HepG2 (cell line): ENCODE results near the gene ISCA1. TPM values are rescaled to one million over a fixed set of nuclear protein-coding genes. Genes with fewer than 3 reads are reported as not detected.

Experiments
- FOSL2 ChIP-seq: sonication (generic); formaldehyde crosslinking; IDR thresholded peaks from 2 replicates; pipeline ENCODE4 v1.4.0; 2020; ENCODE audit warnings: missing genetic modification reagents
- FOXA1 ChIP-seq, 2 experiments: fragments of 450-650 bp in 1 of 2; sonication (generic) in 1 of 2; formaldehyde crosslinking in 1 of 2; IDR thresholded peaks; 2 replicates each; pipeline versions ENCODE4 v1.4.0 to v1.6.1; 2016 to 2020; ENCODE audit warnings: missing genetic modification reagents in 1 of 2
- HNF4A ChIP-seq: sonication (generic); formaldehyde crosslinking; IDR thresholded peaks from 2 replicates; pipeline ENCODE4 v1.4.0; 2020; ENCODE audit warnings: missing genetic modification reagents
- MAFK ChIP-seq, 2 experiments: IDR thresholded peaks in 1 of 2; conservative IDR thresholded peaks in 1 of 2; 2 replicates each; pipeline ENCODE4 v1.6.1; 2011; ENCODE audit warnings: improper control_type of control experiment in 2 of 2, low read length in 2 of 2
- MEF2D ChIP-seq: sonication (generic); formaldehyde crosslinking; IDR thresholded peaks from 2 replicates; pipeline ENCODE4 v1.5.1; 2020; ENCODE audit warnings: mild to moderate bottlenecking, missing genetic modification reagents
- MEIS2 ChIP-seq: sonication (generic); formaldehyde crosslinking; IDR thresholded peaks from 2 replicates; pipeline ENCODE4 v1.9.0; 2021; ENCODE audit warnings: mild to moderate bottlenecking, missing genetic modification reagents
- MXD4 ChIP-seq: IDR thresholded peaks from 2 replicates; pipeline ENCODE4 v1.6.1; 2016; ENCODE audit warnings: mild to moderate bottlenecking, missing biosample characterization, missing genetic modification reagents
- RBM39 ChIP-seq: fragments of 200-400 bp; formaldehyde crosslinking; IDR thresholded peaks from one replicate; pipeline ENCODE4 v1.6.1; 2018; ENCODE audit warnings: antibody characterized with exemption, mild to moderate bottlenecking, low read depth, low read length; ENCODE audit not compliant: poor library complexity, severe bottlenecking
- STAG1 ChIP-seq: sonication (generic); formaldehyde crosslinking; IDR thresholded peaks from 2 replicates; pipeline ENCODE4 v1.4.0; 2020; ENCODE audit warnings: missing genetic modification reagents
- U2AF2 ChIP-seq: fragments of 200-400 bp; formaldehyde crosslinking; IDR thresholded peaks from 2 replicates; pipeline ENCODE4 v1.6.1; 2017; ENCODE audit warnings: low read depth, mild to moderate bottlenecking, low read length
- ZBTB7B ChIP-seq: sonication (generic); formaldehyde crosslinking; IDR thresholded peaks from 2 replicates; pipeline ENCODE4 v1.4.0; 2020; ENCODE audit warnings: missing genetic modification reagents
- ZNF432 ChIP-seq: sonication (generic); formaldehyde crosslinking; IDR thresholded peaks from 2 replicates; pipeline ENCODE4 v1.5.0; 2020; ENCODE audit warnings: missing genetic modification reagents, mild to moderate bottlenecking, borderline replicate concordance
- ZNF484 ChIP-seq: sonication (generic); formaldehyde crosslinking; IDR thresholded peaks from 2 replicates; pipeline ENCODE4 v1.5.1; 2020; ENCODE audit warnings: mild to moderate bottlenecking, low read depth, missing genetic modification reagents, borderline replicate concordance
- ZNF496 ChIP-seq: sonication (generic); formaldehyde crosslinking; IDR thresholded peaks from 2 replicates; pipeline ENCODE4 v1.8.1; 2023; ENCODE audit warnings: mild to moderate bottlenecking, moderate library complexity, missing genetic modification reagents; ENCODE audit not compliant: insufficient replicate concordance
- polyA plus RNA-seq, 8 experiments: library from polyadenylated mRNA; depleted of rRNA in 3 of 8; stranded (reverse) in 7 of 8; unstranded in 1 of 8; fragments of >200 nt; fragmentation: Illumina TruSeq in 4 of 8; extraction: Trizol in 4 of 8; gene quantifications; 2 replicates each; pipeline versions ENCODE4 v1.2.1 to v1.2.3, GENCODE V29; 2011 to 2016; ENCODE audit warnings: low read depth in 4 of 8, missing spikeins in 1 of 8, mixed read lengths in 1 of 8; ENCODE audit not compliant: insufficient read depth in 1 of 8
- total RNA-seq, 5 experiments: library from RNA; depleted of rRNA; stranded (reverse); fragments of >200 nt; fragmentation: Illumina TruSeq; extraction: Trizol; gene quantifications; 2 replicates each; pipeline ENCODE4 v1.2.3, GENCODE V29; 2016; ENCODE audit warnings: low read depth in 1 of 5
- TF ChIP-seq, protein P1 (sequence below): sonication (generic); formaldehyde crosslinking; IDR thresholded peaks from 2 replicates; pipeline ENCODE4 v1.4.0; 2020; ENCODE audit warnings: mild to moderate bottlenecking, missing genetic modification reagents
- TF ChIP-seq, protein P2 (sequence below): sonication (generic); formaldehyde crosslinking; IDR thresholded peaks from 2 replicates; pipeline ENCODE4 v1.5.1; 2020; ENCODE audit warnings: missing genetic modification reagents, mild to moderate bottlenecking, borderline replicate concordance
- TF ChIP-seq, protein P3 (sequence below): sonication (generic); formaldehyde crosslinking; IDR thresholded peaks from 2 replicates; pipeline ENCODE4 v1.8.1; 2023; ENCODE audit warnings: mild to moderate bottlenecking, missing genetic modification reagents
- TF ChIP-seq, protein P4 (sequence below): sonication (generic); formaldehyde crosslinking; IDR thresholded peaks from 2 replicates; pipeline ENCODE4 v1.5.0; 2020; ENCODE audit warnings: missing genetic modification reagents
- TF ChIP-seq, protein P5 (sequence below): sonication (generic); formaldehyde crosslinking; IDR thresholded peaks from 2 replicates; pipeline ENCODE4 v1.5.1; 2020; ENCODE audit warnings: missing genetic modification reagents, mild to moderate bottlenecking, borderline replicate concordance

The ISCA1 gene
- total and polyA plus RNA-seq, 2 of the 13 experiments (the other 11 are each of a cell fraction or from before 2014, with no cell fraction given) = 29.2 to 40.9 TPM

DNA sequence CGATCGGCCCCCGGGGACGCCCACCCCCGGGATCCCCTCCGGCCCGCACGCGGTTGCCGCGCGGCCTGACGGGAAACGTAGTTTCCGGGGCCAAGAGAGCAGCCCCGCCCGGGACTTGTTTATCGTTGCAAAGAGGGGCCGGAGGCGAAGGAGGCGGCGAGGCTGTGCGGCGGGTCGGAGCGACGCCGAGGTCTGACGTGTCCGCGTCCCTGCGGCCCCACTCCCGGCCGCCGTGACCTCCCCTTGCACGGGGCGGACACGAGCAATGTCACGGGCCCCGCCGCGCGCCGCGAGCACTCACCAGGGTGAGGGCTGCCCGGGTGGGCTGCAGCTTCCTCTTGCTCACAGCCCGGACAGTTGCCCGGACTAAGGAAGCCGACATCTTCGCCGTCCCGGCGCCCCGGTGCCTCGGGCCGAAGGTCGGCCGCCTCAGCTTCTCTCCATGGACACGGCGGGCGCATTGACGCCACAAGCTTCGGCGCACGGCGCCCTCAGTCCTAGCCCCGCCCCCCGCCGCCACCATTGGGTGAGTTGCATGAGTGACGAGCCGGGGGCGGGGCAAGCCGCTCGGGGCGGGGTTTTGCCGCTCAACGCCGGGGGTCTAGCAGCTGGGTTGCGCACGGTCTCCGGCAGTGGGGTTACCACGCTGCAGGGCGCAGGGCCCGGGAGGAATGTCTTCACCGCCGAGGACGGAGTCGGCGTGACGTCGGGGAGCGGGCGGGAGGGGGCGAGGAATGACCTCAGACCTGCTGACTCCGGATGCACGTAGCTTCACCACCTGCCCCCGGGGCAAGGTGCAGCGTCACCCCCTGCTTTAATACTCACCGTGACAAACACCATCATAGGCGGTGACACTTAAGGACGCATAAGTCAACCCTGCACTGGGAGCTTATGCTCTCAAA is at the start of gene ISCA1 (continued):
- TF ChIP-seq ZNF484 (no peak), MEF2D (CRISPR knock-in tag) (0 out of 2 replicates have a peak, but pooled peaks have one; percentile 22), MEIS2 (CRISPR knock-in tag) (peak; percentile 57), U2AF2 (no peak), ZNF432 (peak; percentile 78; the same call in 1 of the 2 replicates), RBM39 (peak; percentile 53), MXD4 (CRISPR knock-in tag) (peak; percentile 86; the same call in 1 of the 2 replicates), FOSL2 (CRISPR knock-in tag) (0 out of 2 replicates have a peak, but pooled peaks have one; percentile 5), ZBTB7B (CRISPR knock-in tag) (peak; percentile 65; the same call in 1 of the 2 replicates), MAFK (conservative IDR thresholded peaks at IDR 0.05 in 1 of 2, IDR thresholded peaks at IDR 0.05 in 1 of 2; ENCODE audit: low read length in 2 of 2) (no peak), ZNF496 (CRISPR knock-in tag) (no peak), HNF4A (CRISPR knock-in tag) (peak; percentile 28; the same call in 1 of the 2 replicates), FOXA1 (IDR thresholded peaks at IDR 0.05) (no peak), FOXA1 (CRISPR knock-in tag; IDR thresholded peaks at IDR 0.05) (peak; percentile 34; the same call in 1 of the 2 replicates), STAG1 (CRISPR knock-in tag) (no peak)
- TF ChIP-seq, protein P1, sequence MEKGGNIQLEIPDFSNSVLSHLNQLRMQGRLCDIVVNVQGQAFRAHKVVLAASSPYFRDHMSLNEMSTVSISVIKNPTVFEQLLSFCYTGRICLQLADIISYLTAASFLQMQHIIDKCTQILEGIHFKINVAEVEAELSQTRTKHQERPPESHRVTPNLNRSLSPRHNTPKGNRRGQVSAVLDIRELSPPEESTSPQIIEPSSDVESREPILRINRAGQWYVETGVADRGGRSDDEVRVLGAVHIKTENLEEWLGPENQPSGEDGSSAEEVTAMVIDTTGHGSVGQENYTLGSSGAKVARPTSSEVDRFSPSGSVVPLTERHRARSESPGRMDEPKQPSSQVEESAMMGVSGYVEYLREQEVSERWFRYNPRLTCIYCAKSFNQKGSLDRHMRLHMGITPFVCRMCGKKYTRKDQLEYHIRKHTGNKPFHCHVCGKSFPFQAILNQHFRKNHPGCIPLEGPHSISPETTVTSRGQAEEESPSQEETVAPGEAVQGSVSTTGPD (CRISPR knock-in tag) = no peak
- TF ChIP-seq, protein P2, sequence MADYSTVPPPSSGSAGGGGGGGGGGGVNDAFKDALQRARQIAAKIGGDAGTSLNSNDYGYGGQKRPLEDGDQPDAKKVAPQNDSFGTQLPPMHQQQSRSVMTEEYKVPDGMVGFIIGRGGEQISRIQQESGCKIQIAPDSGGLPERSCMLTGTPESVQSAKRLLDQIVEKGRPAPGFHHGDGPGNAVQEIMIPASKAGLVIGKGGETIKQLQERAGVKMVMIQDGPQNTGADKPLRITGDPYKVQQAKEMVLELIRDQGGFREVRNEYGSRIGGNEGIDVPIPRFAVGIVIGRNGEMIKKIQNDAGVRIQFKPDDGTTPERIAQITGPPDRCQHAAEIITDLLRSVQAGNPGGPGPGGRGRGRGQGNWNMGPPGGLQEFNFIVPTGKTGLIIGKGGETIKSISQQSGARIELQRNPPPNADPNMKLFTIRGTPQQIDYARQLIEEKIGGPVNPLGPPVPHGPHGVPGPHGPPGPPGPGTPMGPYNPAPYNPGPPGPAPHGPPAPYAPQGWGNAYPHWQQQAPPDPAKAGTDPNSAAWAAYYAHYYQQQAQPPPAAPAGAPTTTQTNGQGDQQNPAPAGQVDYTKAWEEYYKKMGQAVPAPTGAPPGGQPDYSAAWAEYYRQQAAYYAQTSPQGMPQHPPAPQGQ (CRISPR knock-in tag) = no peak
- TF ChIP-seq, protein P3, sequence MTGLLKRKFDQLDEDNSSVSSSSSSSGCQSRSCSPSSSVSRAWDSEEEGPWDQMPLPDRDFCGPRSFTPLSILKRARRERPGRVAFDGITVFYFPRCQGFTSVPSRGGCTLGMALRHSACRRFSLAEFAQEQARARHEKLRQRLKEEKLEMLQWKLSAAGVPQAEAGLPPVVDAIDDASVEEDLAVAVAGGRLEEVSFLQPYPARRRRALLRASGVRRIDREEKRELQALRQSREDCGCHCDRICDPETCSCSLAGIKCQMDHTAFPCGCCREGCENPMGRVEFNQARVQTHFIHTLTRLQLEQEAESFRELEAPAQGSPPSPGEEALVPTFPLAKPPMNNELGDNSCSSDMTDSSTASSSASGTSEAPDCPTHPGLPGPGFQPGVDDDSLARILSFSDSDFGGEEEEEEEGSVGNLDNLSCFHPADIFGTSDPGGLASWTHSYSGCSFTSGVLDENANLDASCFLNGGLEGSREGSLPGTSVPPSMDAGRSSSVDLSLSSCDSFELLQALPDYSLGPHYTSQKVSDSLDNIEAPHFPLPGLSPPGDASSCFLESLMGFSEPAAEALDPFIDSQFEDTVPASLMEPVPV = peak; percentile 56; the same call in 1 of the 2 replicates
- TF ChIP-seq, protein P4, sequence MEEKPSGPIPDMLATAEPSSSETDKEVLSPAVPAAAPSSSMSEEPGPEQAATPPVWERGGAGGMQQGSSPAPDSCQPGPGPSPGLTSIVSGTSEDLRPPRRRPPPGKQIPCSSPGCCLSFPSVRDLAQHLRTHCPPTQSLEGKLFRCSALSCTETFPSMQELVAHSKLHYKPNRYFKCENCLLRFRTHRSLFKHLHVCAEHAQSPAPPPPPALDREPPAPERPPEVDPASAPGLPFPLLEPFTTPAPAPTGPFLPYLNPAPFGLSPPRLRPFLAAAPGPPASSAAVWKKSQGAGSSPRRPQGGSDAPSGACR = no peak
- TF ChIP-seq, protein P5, sequence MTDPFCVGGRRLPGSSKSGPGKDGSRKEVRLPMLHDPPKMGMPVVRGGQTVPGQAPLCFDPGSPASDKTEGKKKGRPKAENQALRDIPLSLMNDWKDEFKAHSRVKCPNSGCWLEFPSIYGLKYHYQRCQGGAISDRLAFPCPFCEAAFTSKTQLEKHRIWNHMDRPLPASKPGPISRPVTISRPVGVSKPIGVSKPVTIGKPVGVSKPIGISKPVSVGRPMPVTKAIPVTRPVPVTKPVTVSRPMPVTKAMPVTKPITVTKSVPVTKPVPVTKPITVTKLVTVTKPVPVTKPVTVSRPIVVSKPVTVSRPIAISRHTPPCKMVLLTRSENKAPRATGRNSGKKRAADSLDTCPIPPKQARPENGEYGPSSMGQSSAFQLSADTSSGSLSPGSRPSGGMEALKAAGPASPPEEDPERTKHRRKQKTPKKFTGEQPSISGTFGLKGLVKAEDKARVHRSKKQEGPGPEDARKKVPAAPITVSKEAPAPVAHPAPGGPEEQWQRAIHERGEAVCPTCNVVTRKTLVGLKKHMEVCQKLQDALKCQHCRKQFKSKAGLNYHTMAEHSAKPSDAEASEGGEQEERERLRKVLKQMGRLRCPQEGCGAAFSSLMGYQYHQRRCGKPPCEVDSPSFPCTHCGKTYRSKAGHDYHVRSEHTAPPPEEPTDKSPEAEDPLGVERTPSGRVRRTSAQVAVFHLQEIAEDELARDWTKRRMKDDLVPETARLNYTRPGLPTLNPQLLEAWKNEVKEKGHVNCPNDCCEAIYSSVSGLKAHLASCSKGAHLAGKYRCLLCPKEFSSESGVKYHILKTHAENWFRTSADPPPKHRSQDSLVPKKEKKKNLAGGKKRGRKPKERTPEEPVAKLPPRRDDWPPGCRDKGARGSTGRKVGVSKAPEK (CRISPR knock-in tag) = no peak
